Panc1 (cell line): ENCODE measurements around the gene NXF3. TPM values are rescaled to one million over a fixed set of nuclear protein-coding genes. Genes with fewer than 3 reads are reported as not detected.

Experiments used
- total RNA-seq: library from RNA; stranded (reverse); gene quantifications from one replicate; pipeline ENCODE4 v1.2.1, GENCODE V29; 2021; ENCODE audit not compliant: unreplicated experiment

NXF3 gene
- total RNA-seq, 1 experiment from 2014 or later: 0.26 TPM

Other genes with a start within 250 kb of the NXF3 start
- gene RAB40AL, start 155.9 kb downstream of the NXF3 start, total RNA-seq: 0.44 TPM
- gene BEX1, start 29.0 kb downstream of the NXF3 start, total RNA-seq: not detected
- gene BEX4, start 122.0 kb upstream of the NXF3 start, total RNA-seq: 1.1 TPM
- 13.9 TPM for gene TCEAL8, start 162.0 kb upstream of the NXF3 start, total RNA-seq
- not detected for gene TCEAL5, start 183.6 kb upstream of the NXF3 start, total RNA-seq
- 9.1 TPM for gene BEX2, start 217.8 kb upstream of the NXF3 start, total RNA-seq
- gene TCEAL7, start 237.1 kb upstream of the NXF3 start, total RNA-seq: not detected